Epithelial cell of esophagus (primary cell): ENCODE results near the gene ADPRHL1.

Experiments used
- DNase-seq: peaks from one replicate; pipeline ENCODE4 v3.0.0; 2010; ENCODE audit warnings: low read depth
- H3K4me3 ChIP-seq: 2 replicates; pipeline ENCODE4 v1.5.1; 2011; ENCODE audit warnings: mild to moderate bottlenecking, low read length, control low read depth
- TF ChIP-seq, protein P1 (sequence below): IDR thresholded peaks from 2 replicates; pipeline ENCODE4 v1.5.1; 2011; ENCODE audit warnings: low read depth, mild to moderate bottlenecking, low read length, control low read depth, inconsistent platforms; ENCODE audit not compliant: insufficient read depth; ENCODE audit errors: missing control alignments

ADPRHL1 gene

GRCh38 chr13:113452942-113453901, at the start of gene ADPRHL1:
ADPRHL1 (minus strand) TSS chr13:113453488; CDS start chr13:113453437, 51 bp downstream.
- no peak within 1 kb of the TSS for H3K4me3 ChIP-seq
- TF ChIP-seq, protein P1, sequence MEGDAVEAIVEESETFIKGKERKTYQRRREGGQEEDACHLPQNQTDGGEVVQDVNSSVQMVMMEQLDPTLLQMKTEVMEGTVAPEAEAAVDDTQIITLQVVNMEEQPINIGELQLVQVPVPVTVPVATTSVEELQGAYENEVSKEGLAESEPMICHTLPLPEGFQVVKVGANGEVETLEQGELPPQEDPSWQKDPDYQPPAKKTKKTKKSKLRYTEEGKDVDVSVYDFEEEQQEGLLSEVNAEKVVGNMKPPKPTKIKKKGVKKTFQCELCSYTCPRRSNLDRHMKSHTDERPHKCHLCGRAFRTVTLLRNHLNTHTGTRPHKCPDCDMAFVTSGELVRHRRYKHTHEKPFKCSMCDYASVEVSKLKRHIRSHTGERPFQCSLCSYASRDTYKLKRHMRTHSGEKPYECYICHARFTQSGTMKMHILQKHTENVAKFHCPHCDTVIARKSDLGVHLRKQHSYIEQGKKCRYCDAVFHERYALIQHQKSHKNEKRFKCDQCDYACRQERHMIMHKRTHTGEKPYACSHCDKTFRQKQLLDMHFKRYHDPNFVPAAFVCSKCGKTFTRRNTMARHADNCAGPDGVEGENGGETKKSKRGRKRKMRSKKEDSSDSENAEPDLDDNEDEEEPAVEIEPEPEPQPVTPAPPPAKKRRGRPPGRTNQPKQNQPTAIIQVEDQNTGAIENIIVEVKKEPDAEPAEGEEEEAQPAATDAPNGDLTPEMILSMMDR, result no peak
- no peak for DNase-seq

DNA sequence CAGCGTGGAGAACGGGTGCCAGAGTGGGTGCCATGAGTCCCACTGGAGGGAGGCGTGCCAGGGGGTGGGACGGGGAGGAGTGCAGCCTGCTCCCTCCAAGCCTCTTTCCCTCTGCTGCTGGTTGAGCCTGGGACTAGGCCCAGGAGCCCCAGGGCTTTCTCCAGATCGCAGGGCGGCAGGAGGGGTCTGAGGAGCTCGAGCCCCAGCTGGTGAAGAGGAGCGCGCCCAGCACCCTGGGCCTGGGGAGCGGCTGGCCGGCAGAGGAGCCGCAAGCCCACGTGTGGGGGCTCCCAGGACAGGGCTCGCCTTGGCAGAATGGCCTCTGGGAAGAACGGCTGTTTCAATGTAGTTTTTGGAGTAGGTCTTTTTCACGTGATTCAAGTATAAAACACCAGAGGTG, 49.4 kb upstream of the ADPRHL1 start:
- TF ChIP-seq, protein P1, result no peak
- no peak overlapping the region for H3K4me3 ChIP-seq
- no peak for DNase-seq

DNA sequence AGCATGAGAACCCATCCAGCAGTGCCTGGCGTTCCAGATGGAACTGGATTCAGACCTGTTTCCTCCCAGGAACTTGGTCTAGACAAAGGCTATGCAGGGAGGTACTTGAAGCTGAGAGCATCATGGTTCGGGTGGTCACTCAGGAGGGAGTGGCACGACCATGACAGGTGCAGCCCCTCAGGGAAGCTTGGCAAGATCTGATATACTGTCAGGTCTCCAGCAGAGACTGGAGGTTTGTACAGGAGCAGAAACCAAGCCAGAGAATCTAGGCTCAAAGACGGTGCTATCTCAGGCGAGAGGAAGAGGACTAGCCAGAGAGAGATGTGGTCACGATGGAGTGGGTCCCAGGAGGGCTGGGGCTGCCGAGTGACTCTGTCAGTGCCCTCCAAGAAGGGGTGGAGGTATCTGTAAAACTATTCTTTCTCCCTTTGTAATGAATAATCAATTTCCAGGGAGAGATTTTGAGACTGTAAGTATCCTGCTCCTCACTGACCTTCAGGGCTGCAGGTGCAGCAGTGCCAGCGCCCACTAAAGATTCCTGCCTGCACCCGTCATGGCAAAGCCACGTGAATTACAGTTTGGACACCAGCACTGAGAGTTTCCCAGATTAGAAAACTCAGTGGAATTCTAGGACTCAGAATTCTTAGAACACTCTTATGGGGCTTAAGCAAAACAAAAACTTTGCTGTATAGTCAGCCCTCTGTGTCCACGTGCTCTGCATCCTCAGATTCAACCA, 47.4 kb upstream of the ADPRHL1 start:
- no peak overlapping the region for H3K4me3 ChIP-seq
- TF ChIP-seq, protein P1, result no peak
- DNase-seq, result no peak

GRCh38 chr13:113499936-113500335, 46.6 kb upstream of the ADPRHL1 start:
- TF ChIP-seq, protein P1, result no peak
- no peak overlapping the region for H3K4me3 ChIP-seq
- no peak for DNase-seq

DNA sequence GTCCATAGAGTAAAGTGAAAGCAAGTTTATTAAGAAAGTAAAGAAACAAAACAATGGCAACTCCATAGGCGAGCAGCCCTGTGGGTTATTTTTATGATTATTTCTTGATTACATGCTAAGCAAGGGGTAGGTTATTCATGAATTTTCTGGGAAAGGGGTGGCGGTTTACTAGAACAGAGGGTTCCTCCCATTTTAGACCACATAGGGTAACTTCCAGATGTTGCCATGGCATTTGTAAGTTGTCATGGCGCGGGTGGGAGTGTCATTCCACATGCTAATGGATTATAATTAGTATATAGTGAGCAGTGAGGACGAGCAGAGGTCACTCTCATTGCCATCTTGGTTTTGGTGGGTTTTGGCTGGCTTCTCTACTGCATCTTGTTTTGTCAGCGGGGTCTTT, 45.6 kb upstream of the ADPRHL1 start:
- TF ChIP-seq, protein P1, result no peak
- H3K4me3 ChIP-seq, result no peak overlapping the region
- DNase-seq, result no peak

GRCh38 chr13:113497217-113497616, 43.9 kb upstream of the ADPRHL1 start:
- no peak overlapping the region for H3K4me3 ChIP-seq
- TF ChIP-seq, protein P1, result no peak
- no peak for DNase-seq
